Measurements from ENCODE around the gene ARMH4.

ARMH4 gene, protein sequence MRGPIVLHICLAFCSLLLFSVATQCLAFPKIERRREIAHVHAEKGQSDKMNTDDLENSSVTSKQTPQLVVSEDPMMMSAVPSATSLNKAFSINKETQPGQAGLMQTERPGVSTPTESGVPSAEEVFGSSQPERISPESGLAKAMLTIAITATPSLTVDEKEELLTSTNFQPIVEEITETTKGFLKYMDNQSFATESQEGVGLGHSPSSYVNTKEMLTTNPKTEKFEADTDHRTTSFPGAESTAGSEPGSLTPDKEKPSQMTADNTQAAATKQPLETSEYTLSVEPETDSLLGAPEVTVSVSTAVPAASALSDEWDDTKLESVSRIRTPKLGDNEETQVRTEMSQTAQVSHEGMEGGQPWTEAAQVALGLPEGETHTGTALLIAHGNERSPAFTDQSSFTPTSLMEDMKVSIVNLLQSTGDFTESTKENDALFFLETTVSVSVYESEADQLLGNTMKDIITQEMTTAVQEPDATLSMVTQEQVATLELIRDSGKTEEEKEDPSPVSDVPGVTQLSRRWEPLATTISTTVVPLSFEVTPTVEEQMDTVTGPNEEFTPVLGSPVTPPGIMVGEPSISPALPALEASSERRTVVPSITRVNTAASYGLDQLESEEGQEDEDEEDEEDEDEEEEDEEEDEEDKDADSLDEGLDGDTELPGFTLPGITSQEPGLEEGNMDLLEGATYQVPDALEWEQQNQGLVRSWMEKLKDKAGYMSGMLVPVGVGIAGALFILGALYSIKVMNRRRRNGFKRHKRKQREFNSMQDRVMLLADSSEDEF

DNA sequence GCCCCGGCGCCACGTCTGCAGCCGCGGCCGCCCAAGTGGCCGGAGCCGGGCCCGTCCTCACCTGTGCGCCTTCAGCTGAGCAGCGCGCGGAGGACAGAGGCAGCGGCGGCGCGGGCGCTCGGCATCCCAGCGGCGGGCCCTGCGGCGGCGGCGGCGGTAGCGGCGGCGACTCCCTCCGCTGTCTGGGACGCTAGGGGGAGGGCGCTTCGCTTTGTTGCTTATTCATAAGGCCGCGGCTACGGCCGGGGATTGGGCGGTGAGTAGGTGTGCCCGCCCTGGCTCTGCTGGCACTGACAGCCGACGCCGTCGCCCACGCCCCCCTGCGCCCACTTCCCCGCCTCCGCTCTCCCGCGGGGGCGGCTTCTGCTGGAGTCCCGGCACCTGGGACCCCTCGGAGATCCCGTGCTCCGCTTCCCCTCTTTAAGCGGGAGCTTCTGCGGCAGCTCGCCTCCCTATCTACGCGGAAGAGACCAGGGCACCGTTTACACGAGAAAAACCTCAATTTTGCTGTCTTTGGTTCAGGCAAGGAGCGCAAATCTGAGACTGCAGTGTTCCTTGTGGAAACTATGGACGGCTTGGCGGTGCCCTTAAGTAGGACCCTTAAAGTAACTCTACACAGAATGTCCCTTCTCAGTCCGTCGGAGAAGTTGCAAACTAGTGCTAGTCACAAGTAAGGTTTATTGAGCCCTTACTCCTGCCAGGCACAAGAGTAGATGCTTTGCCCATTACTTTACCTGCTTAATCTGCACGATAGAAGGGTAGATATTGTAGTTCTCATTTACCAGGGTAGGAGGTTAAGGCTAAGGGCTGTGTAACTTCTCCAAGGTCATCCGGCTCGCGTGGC is at the start of gene ARMH4:
Gene ARMH4, minus strand, starts transcription at position 200 of the 844 bp plus-strand sequence. CDS start 12,855 bp downstream, outside the sequence.
- TF ChIP-seq, protein P1, sequence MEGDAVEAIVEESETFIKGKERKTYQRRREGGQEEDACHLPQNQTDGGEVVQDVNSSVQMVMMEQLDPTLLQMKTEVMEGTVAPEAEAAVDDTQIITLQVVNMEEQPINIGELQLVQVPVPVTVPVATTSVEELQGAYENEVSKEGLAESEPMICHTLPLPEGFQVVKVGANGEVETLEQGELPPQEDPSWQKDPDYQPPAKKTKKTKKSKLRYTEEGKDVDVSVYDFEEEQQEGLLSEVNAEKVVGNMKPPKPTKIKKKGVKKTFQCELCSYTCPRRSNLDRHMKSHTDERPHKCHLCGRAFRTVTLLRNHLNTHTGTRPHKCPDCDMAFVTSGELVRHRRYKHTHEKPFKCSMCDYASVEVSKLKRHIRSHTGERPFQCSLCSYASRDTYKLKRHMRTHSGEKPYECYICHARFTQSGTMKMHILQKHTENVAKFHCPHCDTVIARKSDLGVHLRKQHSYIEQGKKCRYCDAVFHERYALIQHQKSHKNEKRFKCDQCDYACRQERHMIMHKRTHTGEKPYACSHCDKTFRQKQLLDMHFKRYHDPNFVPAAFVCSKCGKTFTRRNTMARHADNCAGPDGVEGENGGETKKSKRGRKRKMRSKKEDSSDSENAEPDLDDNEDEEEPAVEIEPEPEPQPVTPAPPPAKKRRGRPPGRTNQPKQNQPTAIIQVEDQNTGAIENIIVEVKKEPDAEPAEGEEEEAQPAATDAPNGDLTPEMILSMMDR (conservative IDR thresholded peaks at IDR 0.05; ENCODE audit: low read depth, low read length): peak; percentile 3
- peak; percentile 58 for DNase-seq (ENCODE audit: low read depth)
- H3K4me3 ChIP-seq (ENCODE audit: low read length): peak within 1 kb of the TSS; percentile 64

DNA sequence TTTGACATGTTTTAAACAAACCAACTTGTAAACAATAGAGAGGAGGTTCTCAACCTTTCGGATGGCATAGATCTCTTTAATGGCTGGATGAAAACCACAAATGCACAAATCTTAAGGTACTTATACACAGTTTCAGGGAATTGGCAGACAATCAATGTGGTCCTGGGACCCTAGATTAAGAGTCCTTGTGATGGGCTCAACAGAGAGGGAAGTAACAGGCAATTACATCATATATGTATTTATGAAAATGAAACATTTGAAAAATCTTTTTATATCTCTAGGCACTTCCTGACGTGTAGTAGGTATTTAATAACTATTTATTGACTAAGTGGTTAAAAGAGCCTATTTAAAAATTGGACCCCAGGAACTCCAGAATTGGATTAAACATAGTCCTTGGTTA is 48.8 kb upstream of the ARMH4 start:
- peak; percentile 25 for DNase-seq (ENCODE audit: low read depth)
- TF ChIP-seq, protein P1 (conservative IDR thresholded peaks at IDR 0.05; ENCODE audit: low read depth, low read length): no peak
- peak overlapping the region; percentile 97 for H3K4me3 ChIP-seq (ENCODE audit: low read length)

DNA sequence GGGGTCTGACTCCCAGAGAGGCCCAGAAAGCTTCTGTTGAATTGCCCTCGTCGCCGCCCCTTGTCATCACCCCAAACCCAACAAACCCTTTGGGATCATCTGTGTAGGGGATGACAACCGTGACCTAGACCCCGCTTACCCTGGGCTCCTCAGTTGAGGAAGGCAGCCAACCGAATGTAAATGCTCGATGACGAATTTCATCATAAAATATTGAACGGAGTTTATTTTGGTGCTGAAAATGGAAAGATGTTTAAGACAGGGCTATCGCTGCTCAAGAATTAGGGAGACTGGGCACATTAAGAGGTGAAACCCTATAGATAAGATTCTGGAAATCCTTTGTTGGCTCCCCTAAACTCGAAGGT is 48.4 kb upstream of the ARMH4 start:
- TF ChIP-seq, protein P1 (conservative IDR thresholded peaks at IDR 0.05; ENCODE audit: low read depth, low read length): no peak
- no peak for DNase-seq (ENCODE audit: low read depth)
- peak overlapping the region; percentile 97 for H3K4me3 ChIP-seq (ENCODE audit: low read length)

DNA sequence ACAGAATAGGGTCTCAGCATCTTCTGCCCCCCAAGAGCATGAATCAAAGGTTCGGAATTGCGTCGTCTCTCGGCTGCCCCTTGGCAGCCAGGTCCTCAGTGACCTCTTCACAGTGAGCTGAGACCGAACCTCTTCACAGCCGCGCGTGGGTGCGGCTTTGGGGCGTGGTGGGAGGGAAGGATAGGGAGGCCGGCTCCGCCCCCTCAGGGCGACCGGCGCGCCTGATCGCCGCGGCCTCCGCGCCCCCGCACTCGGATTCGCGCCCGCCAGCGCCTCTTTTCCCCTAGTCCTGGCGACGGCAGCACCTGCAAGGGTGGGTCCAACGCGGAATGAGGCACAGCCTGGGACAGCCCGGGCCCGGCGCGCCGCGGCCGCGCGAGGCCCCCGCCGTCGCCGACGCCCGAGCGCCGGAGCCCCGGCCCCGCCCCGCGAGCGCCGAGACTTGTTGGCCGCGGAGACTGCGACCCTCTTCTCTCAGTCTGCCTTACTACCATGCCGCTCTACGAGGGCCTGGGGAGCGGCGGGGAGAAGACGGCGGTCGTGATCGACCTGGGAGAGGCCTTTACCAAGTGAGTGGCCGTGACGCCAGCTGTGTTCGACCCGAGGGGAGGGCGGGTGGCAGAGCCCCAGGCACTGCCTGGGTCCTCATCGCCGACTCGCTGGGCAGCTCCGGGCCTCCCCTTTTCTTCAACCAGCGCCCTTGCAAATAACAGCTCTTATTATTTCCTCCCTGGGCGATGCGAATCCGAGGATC is 47.9 kb upstream of the ARMH4 start, which contains the start of gene ACTR10:
Gene ACTR10, plus strand, starts transcription at position 424 of the 754 bp plus-strand sequence. Its CDS starts 69 bp downstream, at position 493.
- H3K4me3 ChIP-seq (ENCODE audit: low read length): peak within 1 kb of the TSS; percentile 97
- TF ChIP-seq, protein P1 (conservative IDR thresholded peaks at IDR 0.05; ENCODE audit: low read depth, low read length): no peak
- peak; percentile 34 for DNase-seq (ENCODE audit: low read depth)

DNA sequence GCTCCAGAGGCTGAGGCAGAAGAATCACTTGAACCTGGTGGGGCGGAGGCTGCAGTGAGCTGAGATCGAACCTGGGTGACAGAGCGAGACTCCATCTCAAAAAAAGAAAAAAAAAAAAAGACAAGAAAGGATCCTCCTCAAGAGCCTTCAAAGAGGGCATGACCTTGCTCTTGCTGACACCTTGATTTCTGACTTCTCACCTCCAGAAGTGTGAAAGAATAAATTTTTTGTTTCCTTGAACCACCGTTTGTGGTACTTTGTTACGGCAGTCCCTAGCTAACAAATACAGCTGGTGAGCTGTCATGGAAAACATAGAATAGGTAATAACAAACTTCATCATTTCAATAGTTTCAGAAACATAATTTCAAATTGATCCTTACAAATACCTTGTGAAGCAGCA is 46.1 kb upstream of the ARMH4 start:
- H3K4me3 ChIP-seq (ENCODE audit: low read length): no peak overlapping the region
- TF ChIP-seq, protein P1 (conservative IDR thresholded peaks at IDR 0.05; ENCODE audit: low read depth, low read length): no peak
- DNase-seq (ENCODE audit: low read depth): no peak

DNA sequence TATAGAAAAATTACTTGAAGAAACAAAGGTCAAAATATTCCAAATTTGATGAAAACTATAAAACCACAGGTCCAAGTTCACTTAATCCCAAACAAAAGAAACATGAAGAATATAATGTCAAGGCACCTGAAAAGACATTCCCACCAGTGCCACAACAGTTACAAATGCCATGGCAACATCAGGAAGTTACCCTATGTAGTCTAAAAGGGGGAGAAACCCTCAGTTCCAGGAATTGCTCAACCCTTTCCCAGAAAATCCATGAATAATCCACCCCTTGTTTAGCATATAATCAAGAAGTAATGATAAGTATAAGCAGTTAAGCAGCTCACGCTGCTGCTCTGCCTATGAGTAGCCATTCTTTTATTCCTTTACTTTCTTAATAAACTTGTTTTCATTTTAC is 44.2 kb upstream of the ARMH4 start:
- H3K4me3 ChIP-seq (ENCODE audit: low read length): no peak overlapping the region
- TF ChIP-seq, protein P1 (conservative IDR thresholded peaks at IDR 0.05; ENCODE audit: low read depth, low read length): no peak
- DNase-seq (ENCODE audit: low read depth): no peak
